Renal cortex interstitium (tissue), 11 donors: Measurements from ENCODE around the gene CFAP68. TPM values are rescaled to one million over a fixed set of nuclear protein-coding genes. Genes with fewer than 3 reads are reported as not detected.
"Not testable (repeated sequence)": the region's sequence is repeated elsewhere in the genome, so short reads cannot be mapped to it uniquely, and the experiment has no call there.

Experiments used
- DNase-seq, 11 donors: peaks; one replicate each; pipeline ENCODE4 v3.0.0-alpha.2; 2013; ENCODE audit warnings: low read depth in 9 of 11, low spot score in 4 of 11; ENCODE audit errors: extremely low read depth in 1 of 11
- polyA plus RNA-seq, 3 donors: library from polyadenylated mRNA; unstranded; fragments of 120-200 nt; gene quantifications; one replicate each; pipeline ENCODE4 v1.2.1, GENCODE V29; 2013; ENCODE audit not compliant: insufficient read length in 3 of 3

Gene CFAP68
- polyA plus RNA-seq, 3 donors, result 41.1 to 55.6 (median 41.5) TPM

GRCh38 chr11:111849631-111850030 lies 29.7 kb upstream of the CFAP68 start:
- no peak for DNase-seq

DNA sequence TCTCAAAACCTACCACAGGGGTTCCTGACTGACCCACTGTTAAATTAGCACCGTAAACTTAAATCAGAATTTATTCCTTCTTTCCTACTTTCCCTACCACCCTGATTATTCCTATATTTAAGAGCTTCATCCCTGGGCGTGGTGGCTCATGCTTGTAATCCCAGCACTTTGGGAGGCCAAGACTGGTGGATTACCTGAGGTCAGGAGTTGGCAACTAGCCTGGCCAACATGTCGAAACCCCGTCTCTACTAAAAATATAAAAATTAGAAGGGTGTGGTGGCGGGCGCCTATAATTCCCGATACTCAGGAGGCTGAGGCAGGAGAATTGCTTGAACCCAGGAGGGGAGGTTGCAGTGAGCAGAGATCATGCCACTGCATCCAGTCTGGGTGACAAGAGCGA lies 28.3 kb upstream of the CFAP68 start:
- no peak for DNase-seq

GRCh38 chr11:111851636-111852035 lies 27.7 kb upstream of the CFAP68 start:
- no peak for DNase-seq

- DNase-seq, result no peak
Measured at GRCh38 chr11:111852103-111852502, 27.2 kb upstream of the CFAP68 start.

DNA sequence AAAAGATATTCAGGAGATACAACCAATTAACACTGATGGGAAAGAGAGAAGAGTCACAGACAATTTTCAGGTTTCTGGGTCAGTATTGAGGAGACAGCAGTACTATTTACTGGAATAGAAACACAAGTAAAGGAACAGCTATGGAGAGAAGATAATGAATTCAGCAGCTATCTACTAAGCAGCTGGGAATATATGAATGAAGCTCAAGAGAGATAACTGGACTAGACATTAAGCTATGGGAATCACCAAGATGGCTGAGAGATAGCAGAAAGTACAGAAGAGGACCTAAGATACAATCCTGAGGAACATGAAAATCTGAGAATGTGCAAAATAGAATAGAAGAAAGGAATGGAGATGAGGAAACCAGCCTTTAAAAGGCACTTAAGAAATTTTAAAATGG lies 23.8 kb upstream of the CFAP68 start:
- DNase-seq, result no peak

- no peak for DNase-seq
Measured at GRCh38 chr11:111860257-111860656, 19.1 kb upstream of the CFAP68 start.

- DNase-seq, result no peak
Measured at GRCh38 chr11:111870113-111870512, 9.2 kb upstream of the CFAP68 start.

DNA sequence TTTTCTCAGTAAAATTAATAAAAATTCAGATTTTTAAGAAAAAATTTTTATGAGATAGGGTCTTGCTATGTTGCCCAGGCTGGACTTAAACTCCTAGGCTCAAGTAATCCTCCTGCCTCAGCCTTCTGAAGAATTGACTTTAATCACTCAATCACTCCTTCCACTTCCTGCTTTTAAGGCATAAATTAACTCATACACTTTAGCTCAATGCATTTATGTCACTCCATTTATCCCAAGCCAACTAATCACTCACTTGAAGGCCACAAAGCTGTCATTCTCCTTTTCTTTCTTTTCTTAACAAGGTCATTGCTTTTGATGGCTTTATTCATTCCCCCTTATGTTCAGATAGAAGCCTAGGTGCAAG lies 8.8 kb upstream of the CFAP68 start:
- peak in 1 of 11 donors; percentile 3 for DNase-seq

GRCh38 chr11:111870886-111871692 lies 8.3 kb upstream of the CFAP68 start, which contains the start of gene ALG9:
ALG9 (minus strand) TSS chr11:111871581; CDS start chr11:111871482, 99 bp downstream.
- peak; percentile 56 to 85 (median 79) for DNase-seq

GRCh38 chr11:111871693-111872161 lies 7.6 kb upstream of the CFAP68 start:
- no peak for DNase-seq

- peak in 7 of 11 donors; percentile 24 to 47 (median 31) for DNase-seq
Measured at GRCh38 chr11:111878385-111878848, 924 bp upstream of the CFAP68 start.

DNA sequence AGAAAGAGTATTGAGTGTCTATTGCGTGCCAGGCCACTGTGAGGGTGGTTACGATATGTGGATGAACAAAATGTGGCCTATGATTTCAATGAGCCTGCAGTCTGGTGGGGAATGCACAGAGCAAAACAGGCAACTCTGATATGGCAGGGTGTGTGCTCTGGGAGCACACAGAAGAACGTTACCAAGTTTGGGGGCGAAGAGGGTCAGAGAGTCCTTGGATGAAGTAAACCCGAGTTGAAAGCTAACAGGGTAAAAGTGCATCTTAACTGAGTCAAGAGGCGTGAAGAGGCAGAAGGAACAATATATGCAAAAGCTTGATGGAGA lies 258 bp downstream of the CFAP68 start:
- peak in 2 of 11 donors; percentile 3 to 7 for DNase-seq

- no peak for DNase-seq
Measured at GRCh38 chr11:111882202-111882601, 2.9 kb downstream of the CFAP68 start.

DNA sequence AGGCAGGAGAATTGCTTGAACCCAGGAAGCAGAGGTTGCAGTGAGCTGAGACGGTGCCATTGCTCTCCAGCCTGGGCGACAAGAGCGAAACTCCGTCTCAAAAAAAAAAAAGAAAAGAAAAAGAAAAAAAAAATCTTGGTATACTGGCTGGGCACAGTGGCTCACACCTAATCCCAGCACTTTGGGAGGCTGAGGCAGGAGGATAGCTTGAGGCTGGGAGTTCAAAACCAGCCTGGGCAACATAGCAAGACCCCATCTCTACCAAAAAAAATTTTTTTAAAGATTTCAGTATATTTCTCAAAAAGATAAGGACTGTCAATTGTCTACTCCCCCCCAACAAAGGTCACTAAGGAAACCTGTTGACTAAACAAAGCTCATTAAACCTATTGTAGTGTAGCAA lies 5.7 kb downstream of the CFAP68 start:
- not testable (repeated sequence) for DNase-seq

- DNase-seq, result no peak
Measured at GRCh38 chr11:111886032-111886431, 6.7 kb downstream of the CFAP68 start.

GRCh38 chr11:111886844-111887243 lies 7.5 kb downstream of the CFAP68 start:
- DNase-seq, result no peak

DNA sequence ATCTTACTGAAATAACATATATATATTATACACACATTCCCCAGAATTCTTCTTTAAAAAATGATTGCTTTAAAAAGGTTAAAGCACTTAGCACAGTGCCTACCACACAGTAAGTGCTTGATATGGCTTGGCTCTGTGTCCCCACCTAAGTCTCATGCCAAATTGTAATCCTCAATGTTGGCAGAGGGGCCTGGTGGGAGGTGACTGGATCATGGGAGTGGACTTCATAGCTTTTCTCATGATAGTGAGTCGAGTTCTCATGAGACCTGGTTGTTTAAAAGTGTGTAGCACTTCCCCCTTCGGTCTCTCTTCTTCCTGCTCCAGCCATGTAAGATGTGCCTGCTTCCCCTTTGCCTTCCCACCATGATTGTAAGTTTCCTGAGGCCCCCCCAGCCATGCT lies 26.1 kb downstream of the CFAP68 start:
- DNase-seq, result no peak

- no peak for DNase-seq
Measured at GRCh38 chr11:111906680-111907079, 27.3 kb downstream of the CFAP68 start.

DNA sequence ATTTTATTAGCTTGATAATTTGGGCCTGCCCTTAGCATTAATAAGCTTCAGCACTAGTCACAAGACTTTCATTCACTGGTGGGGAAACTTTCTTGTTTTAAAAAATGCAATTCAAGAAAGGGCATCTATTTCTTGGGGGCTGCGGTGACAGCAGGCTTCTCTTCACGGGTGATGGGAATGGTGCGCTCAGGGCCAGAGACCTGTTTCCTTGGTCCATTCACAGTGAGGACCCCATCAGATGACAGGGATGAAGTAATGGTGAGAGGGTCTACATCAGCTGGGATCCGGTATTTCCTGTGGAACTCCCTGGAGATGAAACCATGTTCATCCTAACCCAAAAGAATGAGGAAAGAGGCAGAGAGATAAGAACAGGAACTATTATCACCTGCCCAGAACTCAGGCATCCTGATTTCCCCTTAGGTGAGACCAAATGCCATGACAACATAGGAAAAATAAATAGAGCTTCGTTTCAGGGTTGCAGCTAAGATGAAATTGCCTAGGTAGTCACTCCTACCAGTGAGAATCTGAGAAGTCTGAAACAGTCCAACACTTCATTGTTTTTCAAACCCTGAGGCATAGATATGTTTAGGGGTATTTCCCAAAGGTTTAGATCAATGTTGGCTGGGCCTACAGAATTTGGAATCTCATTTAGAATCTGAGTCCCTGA lies 29.4 kb downstream of the CFAP68 start:
- DNase-seq, result no peak

DNA sequence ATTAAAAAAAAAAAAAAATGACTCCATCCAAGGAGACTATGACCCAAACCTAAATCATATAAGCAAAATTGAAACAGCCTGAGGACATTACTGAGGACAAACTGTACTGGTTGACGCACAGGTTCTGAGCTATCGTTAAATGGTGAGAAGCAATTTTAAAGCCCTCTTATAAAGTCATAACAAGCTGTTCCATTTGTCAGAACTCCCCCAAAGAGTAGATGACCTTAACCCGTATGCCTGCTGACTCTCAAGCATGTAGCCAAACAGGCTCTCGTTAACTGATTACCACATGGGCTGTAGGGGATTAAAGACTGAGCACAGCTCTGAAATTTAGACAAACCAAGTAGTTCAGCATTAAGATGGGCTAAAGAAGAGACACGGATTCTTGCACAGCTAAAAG lies 30.0 kb downstream of the CFAP68 start:
- no peak for DNase-seq
